H9 (cell line): ENCODE data around the gene ISG20L2. TPM values are rescaled to one million over a fixed set of nuclear protein-coding genes. Genes with fewer than 3 reads are reported as not detected.
"Not testable (repeated sequence)": the region's sequence is repeated elsewhere in the genome, so short reads cannot be mapped to it uniquely, and the experiment has no call there.

Experiments
- DNase-seq: peaks from one replicate; pipeline ENCODE4 v3.0.0-alpha.2; 2017
- H2AFZ ChIP-seq: one replicate; pipeline ENCODE4 v1.6.1; 2013; ENCODE audit warnings: mild to moderate bottlenecking, low read length, control low read depth, moderate library complexity
- H2AK5ac ChIP-seq: 2 replicates; pipeline ENCODE4 v1.6.1; 2013; ENCODE audit warnings: low read length, control low read depth, mixed read lengths; ENCODE audit not compliant: insufficient read length
- H2BK120ac ChIP-seq: one replicate; pipeline ENCODE4 v1.6.1; 2013; ENCODE audit warnings: low read depth, mild to moderate bottlenecking, low read length, control low read depth, inconsistent platforms; ENCODE audit not compliant: poor library complexity, severe bottlenecking
- H2BK12ac ChIP-seq: 2 replicates; pipeline ENCODE4 v1.6.1; 2013; ENCODE audit warnings: low read length, control low read depth, mixed read lengths, low read depth; ENCODE audit not compliant: insufficient read length
- H2BK15ac ChIP-seq: 2 replicates; pipeline ENCODE4 v1.6.1; 2013; ENCODE audit warnings: low read depth, low read length, control low read depth
- H2BK20ac ChIP-seq: one replicate; pipeline ENCODE4 v1.6.1; 2013; ENCODE audit warnings: low read depth, mild to moderate bottlenecking, low read length, control low read depth, inconsistent platforms; ENCODE audit not compliant: poor library complexity, severe bottlenecking
- H2BK5ac ChIP-seq: 2 replicates; pipeline ENCODE4 v1.6.1; 2013; ENCODE audit warnings: low read length, control low read depth, mixed read lengths; ENCODE audit not compliant: insufficient read length
- H3K14ac ChIP-seq: 2 replicates; pipeline ENCODE4 v1.6.1; 2013; ENCODE audit warnings: low read length, control low read depth; ENCODE audit not compliant: insufficient read depth
- H3K18ac ChIP-seq: 2 replicates; pipeline ENCODE4 v1.6.1; 2013; ENCODE audit warnings: low read depth, mild to moderate bottlenecking, mixed read lengths, low read length, control low read depth; ENCODE audit not compliant: insufficient read length
- H3K23ac ChIP-seq: 2 replicates; pipeline ENCODE4 v1.6.1; 2013; ENCODE audit warnings: low read length, control low read depth, mixed read lengths, low read depth; ENCODE audit not compliant: insufficient read length
- H3K23me2 ChIP-seq: 2 replicates; pipeline ENCODE4 v1.6.1; 2013; ENCODE audit warnings: low read depth, mild to moderate bottlenecking, mixed read lengths, low read length, control low read depth; ENCODE audit not compliant: insufficient read length, poor library complexity, severe bottlenecking
- H3K27ac ChIP-seq: 2 replicates; pipeline ENCODE4 v1.5.1; 2013; ENCODE audit warnings: low read length, control low read depth, mixed read lengths, low read depth; ENCODE audit not compliant: insufficient read length
- H3K27me3 ChIP-seq: 2 replicates; pipeline ENCODE4 v1.6.1; 2013; ENCODE audit warnings: low read length, control low read depth, inconsistent platforms; ENCODE audit not compliant: insufficient read depth
- H3K4ac ChIP-seq: 2 replicates; pipeline ENCODE4 v1.6.1; 2013; ENCODE audit warnings: low read depth, mild to moderate bottlenecking, control low read depth, inconsistent platforms, low read length, moderate library complexity
- H3K4me1 ChIP-seq: 2 replicates; pipeline ENCODE4 v1.6.1; 2013; ENCODE audit warnings: low read length, control low read depth, inconsistent platforms; ENCODE audit not compliant: insufficient read depth
- H3K4me2 ChIP-seq: 2 replicates; pipeline ENCODE4 v1.6.1; 2013; ENCODE audit warnings: low read length, control low read depth, mixed read lengths; ENCODE audit not compliant: insufficient read length, insufficient read depth
- H3K56ac ChIP-seq: 2 replicates; pipeline ENCODE4 v1.6.1; 2013; ENCODE audit warnings: low read depth, mild to moderate bottlenecking, mixed read lengths, low read length, control low read depth; ENCODE audit not compliant: insufficient read length
- H3K79me1 ChIP-seq: 2 replicates; pipeline ENCODE4 v1.6.1; 2013; ENCODE audit warnings: low read depth, mild to moderate bottlenecking, moderate library complexity, low read length, control low read depth, inconsistent platforms; ENCODE audit not compliant: insufficient read depth, poor library complexity, severe bottlenecking
- H3K79me2 ChIP-seq: 2 replicates; pipeline ENCODE4 v1.6.1; 2013; ENCODE audit warnings: low read length, control low read depth, inconsistent platforms; ENCODE audit not compliant: insufficient read depth
- H3K9ac ChIP-seq: 2 replicates; pipeline ENCODE4 v1.6.1; 2013; ENCODE audit warnings: low read length, control low read depth, mixed read lengths; ENCODE audit not compliant: insufficient read length; ENCODE audit errors: extremely low read depth
- H3K9me3 ChIP-seq: one replicate; pipeline ENCODE4 v1.6.1; 2013; ENCODE audit warnings: low read depth, low read length, inconsistent platforms; ENCODE audit not compliant: control insufficient read depth
- H3T11ph ChIP-seq: one replicate; pipeline ENCODE4 v1.6.1; 2013; ENCODE audit warnings: mild to moderate bottlenecking, low read length, control low read depth, inconsistent platforms
- H4K20me1 ChIP-seq: one replicate; pipeline ENCODE4 v1.6.1; 2013; ENCODE audit not compliant: control insufficient read depth, insufficient read length, insufficient read depth
- H4K5ac ChIP-seq: 2 replicates; pipeline ENCODE4 v1.6.1; 2013; ENCODE audit warnings: low read depth, mild to moderate bottlenecking, mixed read lengths, low read length, control low read depth; ENCODE audit not compliant: insufficient read length
- H4K8ac ChIP-seq: replicated peaks from 2 replicates; pipeline ENCODE4 v1.6.1; 2013; ENCODE audit warnings: low read length, control low read depth, mixed read lengths, low read depth; ENCODE audit not compliant: insufficient read length
- H4K91ac ChIP-seq: 2 replicates; pipeline ENCODE4 v1.6.1; 2013; ENCODE audit warnings: low read depth, mild to moderate bottlenecking, moderate library complexity, mixed read lengths, low read length, control low read depth; ENCODE audit not compliant: insufficient read length
- H3K27ac Mint-ChIP-seq, 3 experiments: 2 replicates in 2 of 3; 3 replicates in 1 of 3; pipeline ENCODE4 v1.8.0; 2020 to 2021; ENCODE audit warnings: mixed read lengths in 3 of 3, mild to moderate bottlenecking in 1 of 3, moderate library complexity in 1 of 3
- H3K27me3 Mint-ChIP-seq: 2 replicates; pipeline ENCODE4 v1.8.0; 2021; ENCODE audit warnings: low read depth, mild to moderate bottlenecking, moderate library complexity, mixed read lengths
- H3K36me3 Mint-ChIP-seq, 3 experiments: 2 replicates in 2 of 3; 3 replicates in 1 of 3; pipeline ENCODE4 v1.8.0; 2020 to 2021; ENCODE audit warnings: low read depth in 3 of 3, mixed read lengths in 3 of 3; ENCODE audit not compliant: insufficient read depth in 1 of 3
- H3K4me1 Mint-ChIP-seq, 2 experiments: 2 replicates each; pipeline ENCODE4 v1.8.0; 2020; ENCODE audit warnings: mixed read lengths in 2 of 2
- H3K4me3 Mint-ChIP-seq, 2 experiments: 2 replicates in 1 of 2; 3 replicates in 1 of 2; pipeline ENCODE4 v1.8.0; 2020 to 2021; ENCODE audit warnings: mild to moderate bottlenecking in 2 of 2, mixed read lengths in 2 of 2, moderate library complexity in 1 of 2
- H3K9me3 Mint-ChIP-seq, 2 experiments: 2 replicates in 1 of 2; 3 replicates in 1 of 2; pipeline ENCODE4 v1.8.0; 2020; ENCODE audit warnings: mild to moderate bottlenecking in 2 of 2, mixed read lengths in 2 of 2, moderate library complexity in 1 of 2
- CTCF ChIP-seq: fragments of 200-600 bp; sonication (generic); conservative IDR thresholded peaks from 3 replicates; pipeline ENCODE4 v1.8.0; 2021; ENCODE audit warnings: antibody characterized with exemption, mild to moderate bottlenecking
- WGBS: extraction: QIAGEN DNeasy Blood & Tissue Kit; methylation state at CpG from one replicate; pipeline ENCODE4 v1.1.7; 2013; ENCODE audit warnings: missing lambda C conversion rate, low lambda C conversion rate, mixed read lengths; ENCODE audit not compliant: insufficient read length; ENCODE audit errors: extremely low coverage; 5-methylcytosine and 5-hydroxymethylcytosine counted together
- total RNA-seq: library from RNA; stranded (reverse); gene quantifications from 2 replicates; pipeline ENCODE4 v1.2.1, GENCODE V29; 2021

ISG20L2 gene
- total RNA-seq, 1 experiment from 2014 or later, result 57.6 TPM

GRCh38 chr1:156765666-156766065 lies 37.1 kb upstream of the ISG20L2 start:
- H3K9me3 Mint-ChIP-seq, result no peaks in the 10 kb centered on the region
- H3K23ac ChIP-seq, result no peak overlapping the region
- H3K79me1 ChIP-seq, result peaks cover 5% of the 10 kb centered on the region
- H3K56ac ChIP-seq, result no peak overlapping the region
- H4K8ac ChIP-seq, result no peak overlapping the region
- no peaks in the 10 kb centered on the region for H3K27me3 ChIP-seq
- peaks cover 24 to 25% of the 10 kb centered on the region in 2 experiments for H3K4me1 Mint-ChIP-seq
- no peak overlapping the region for H3K18ac ChIP-seq
- no peak overlapping the region for H3K9ac ChIP-seq
- H4K91ac ChIP-seq, result no peak overlapping the region
- WGBS, result no CpG with 5 or more reads among the region's 5 CpGs
- H2BK5ac ChIP-seq, result no peak overlapping the region
- peaks cover 16% of the 10 kb centered on the region for H3K79me2 ChIP-seq
- no peaks in the 10 kb centered on the region for H3K27me3 Mint-ChIP-seq
- no peak overlapping the region for H4K5ac ChIP-seq
- H2AFZ ChIP-seq, result no peak overlapping the region
- H2BK20ac ChIP-seq, result no peak overlapping the region
- no peak overlapping the region for H2BK120ac ChIP-seq
- H3K36me3 Mint-ChIP-seq, result peaks cover 3 to 18% (median 17%) of the 10 kb centered on the region in 3 experiments
- no peaks in the 10 kb centered on the region for H4K20me1 ChIP-seq
- H3K27ac ChIP-seq, result no peak overlapping the region
- no peak overlapping the region for H3K4ac ChIP-seq
- DNase-seq, result no peak
- H3K14ac ChIP-seq, result no peak overlapping the region
- H2BK12ac ChIP-seq, result no peak overlapping the region
- no peak overlapping the region; a peak in 1 of 7 replicates for H3K27ac Mint-ChIP-seq
- no peaks in the 10 kb centered on the region for H3K9me3 ChIP-seq
- H3T11ph ChIP-seq, result no peak overlapping the region
- no peak overlapping the region for H3K4me2 ChIP-seq
- H3K4me1 ChIP-seq, result no peaks in the 10 kb centered on the region; the same call in 1 of the 2 replicates
- TF ChIP-seq CTCF, result no peak
- peaks cover 17% of the 10 kb centered on the region for H3K23me2 ChIP-seq
- no peak overlapping the region for H2BK15ac ChIP-seq
- peak overlapping the region; percentile 20 to 21; a peak in 1 of 5 replicates for H3K4me3 Mint-ChIP-seq
- H2AK5ac ChIP-seq, result no peak overlapping the region

GRCh38 chr1:156765136-156765535 lies 36.6 kb upstream of the ISG20L2 start:
- H3K9ac ChIP-seq, H3K27me3 Mint-ChIP-seq, H4K8ac ChIP-seq, H3K9me3 Mint-ChIP-seq, H2BK120ac ChIP-seq, H3K4me1 ChIP-seq, H4K20me1 ChIP-seq, H3K23ac ChIP-seq, H2BK15ac ChIP-seq, H2AFZ ChIP-seq, H4K5ac ChIP-seq, H3T11ph ChIP-seq, H3K4me2 ChIP-seq, H3K56ac ChIP-seq, H3K9me3 ChIP-seq, H3K14ac ChIP-seq, DNase-seq, H3K27ac ChIP-seq, H3K4me3 Mint-ChIP-seq, H3K27me3 ChIP-seq, H2AK5ac ChIP-seq, H2BK5ac ChIP-seq, H3K27ac Mint-ChIP-seq, H3K79me1 ChIP-seq, H2BK12ac ChIP-seq, H3K4ac ChIP-seq, H3K18ac ChIP-seq, H2BK20ac ChIP-seq, H4K91ac ChIP-seq: not testable (repeated sequence)
- peaks cover 17% of the 10 kb centered on the region for H3K23me2 ChIP-seq
- peaks cover 3 to 13% (median 12%) of the 10 kb centered on the region in 3 experiments; a peak in 6 of 7 replicates for H3K36me3 Mint-ChIP-seq
- WGBS, result no CpG with 5 or more reads among the region's 15 CpGs
- H3K4me1 Mint-ChIP-seq, result peaks cover 28% of the 10 kb centered on the region in 2 experiments
- H3K79me2 ChIP-seq, result peaks cover 14% of the 10 kb centered on the region
